GM21528 (cell line): Measurements from ENCODE around the gene CREM.
A peak's percentile ranks its signal among the peaks of the same experiment; 100 is the strongest.

Experiments used
- ATAC-seq: cut with Tn5 transposase; IDR thresholded peaks from one replicate; pipeline ENCODE4 v1.9.1; 2021; ENCODE audit warnings: mild to moderate bottlenecking, moderate library complexity; ENCODE audit not compliant: unreplicated experiment, low FRiP score

The CREM gene

DNA sequence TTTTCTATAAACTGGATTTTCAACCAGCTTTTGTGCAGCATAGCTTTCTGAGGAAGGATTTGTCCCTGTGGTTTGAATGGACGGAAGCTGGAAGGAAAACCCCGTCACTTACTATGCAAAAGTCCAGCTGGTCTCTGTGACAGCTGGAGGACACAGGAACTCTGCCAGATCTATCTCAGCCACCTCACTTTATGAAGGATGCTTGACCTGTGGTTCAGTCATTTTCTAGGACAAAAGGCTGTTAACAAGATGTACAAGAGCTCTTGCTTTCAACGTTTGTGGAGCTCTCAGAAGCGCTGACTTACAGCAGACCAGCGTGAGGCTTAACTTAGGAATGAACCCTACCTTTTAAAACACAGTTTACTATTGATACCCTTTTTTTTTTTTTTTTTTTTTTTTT, 90.8 kb downstream of the CREM start:
- no peak for ATAC-seq

DNA sequence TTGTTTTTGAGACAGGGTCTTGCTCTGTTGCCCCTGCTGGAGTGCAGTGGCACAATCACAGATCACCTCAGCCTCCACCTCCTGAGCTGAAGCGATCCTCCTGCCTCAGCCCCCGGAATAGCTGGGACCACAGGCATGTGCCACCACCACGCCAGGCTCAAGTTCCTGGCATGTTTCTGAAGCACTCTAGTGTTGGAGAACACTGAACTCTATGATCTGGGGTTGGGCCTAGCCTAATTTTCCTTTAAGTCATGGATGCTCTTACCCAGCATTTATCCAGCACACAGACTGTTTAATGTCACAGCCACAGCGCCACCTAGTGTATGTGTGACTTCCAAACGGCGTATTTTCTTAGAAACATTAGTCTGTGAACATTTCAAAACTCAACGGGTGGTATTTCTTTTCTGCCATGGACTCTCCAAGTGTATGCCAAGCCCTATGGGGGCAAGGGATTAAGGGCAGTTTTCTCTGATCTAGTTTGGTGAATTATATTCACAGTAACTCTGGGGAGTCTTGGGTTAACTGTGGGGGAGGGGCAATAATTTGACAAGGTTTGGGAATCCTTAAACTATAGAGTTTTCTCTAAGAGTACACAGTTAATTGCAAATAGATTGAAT, 91.8 kb downstream of the CREM start:
- peak; percentile 83 for ATAC-seq

DNA sequence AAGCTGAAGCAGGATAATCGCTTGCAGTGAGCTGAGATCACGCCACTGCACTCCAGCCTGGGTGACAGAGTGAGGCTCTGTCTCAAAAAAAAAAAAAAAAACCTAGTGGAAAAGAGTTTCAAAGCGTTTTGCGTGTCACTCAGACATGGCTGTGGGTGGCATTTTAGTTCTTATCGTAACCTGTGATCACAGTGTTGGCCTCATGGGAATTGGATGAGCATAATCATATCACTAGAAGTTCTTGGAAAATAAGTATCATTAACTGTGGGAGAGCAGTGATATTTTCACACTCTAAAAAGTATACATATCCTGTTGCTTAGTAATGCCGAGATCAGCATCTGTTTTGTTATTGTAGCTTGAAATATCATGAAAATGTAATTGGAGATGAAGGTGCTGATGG, 92.6 kb downstream of the CREM start:
- ATAC-seq: no peak

DNA sequence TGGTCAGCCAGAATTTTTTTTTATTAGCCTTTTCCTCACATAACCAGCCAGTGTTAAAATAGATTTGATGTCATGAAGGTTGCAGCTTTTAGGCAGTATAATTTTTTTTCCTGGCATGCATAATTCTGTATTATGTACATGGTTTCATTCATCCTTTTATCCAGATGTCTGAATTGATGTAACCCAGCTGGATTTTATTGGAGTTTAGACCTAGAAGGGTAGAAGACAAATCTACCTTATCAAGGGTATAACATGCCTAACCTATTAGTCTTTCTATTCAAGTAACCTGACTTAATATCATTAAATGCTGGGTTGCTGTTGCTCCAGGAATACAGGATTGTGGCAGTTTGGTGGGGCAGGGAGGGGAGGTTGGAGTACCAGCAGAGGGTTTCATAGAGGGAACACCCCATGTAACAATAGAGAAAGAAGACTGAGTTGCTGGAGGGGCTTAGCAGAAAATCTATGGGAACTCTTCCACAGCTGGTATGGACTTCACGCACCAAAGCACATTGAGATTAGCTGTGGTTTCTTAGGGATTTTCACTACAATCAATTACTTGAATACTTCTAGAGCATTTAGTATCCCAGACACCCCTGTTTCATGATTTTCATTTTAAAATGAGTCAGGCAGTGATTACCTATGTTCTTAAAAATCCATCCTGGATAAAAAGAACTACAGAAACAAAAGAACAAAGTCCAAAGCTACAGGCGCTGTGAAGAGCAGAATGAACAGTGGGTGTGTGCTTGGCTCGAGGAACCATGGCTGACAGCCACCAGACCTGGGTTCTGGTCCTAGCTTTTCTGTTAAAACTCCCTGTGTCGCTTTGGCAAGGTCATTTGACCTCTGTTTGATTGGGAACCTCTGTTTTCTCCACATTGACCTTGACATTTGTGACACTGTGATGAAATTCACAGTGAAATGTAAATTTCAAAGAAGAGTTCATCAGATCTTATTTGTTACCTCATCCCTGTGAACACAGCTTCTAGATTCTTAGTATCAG, 93.5 kb downstream of the CREM start:
- ATAC-seq: no peak

DNA sequence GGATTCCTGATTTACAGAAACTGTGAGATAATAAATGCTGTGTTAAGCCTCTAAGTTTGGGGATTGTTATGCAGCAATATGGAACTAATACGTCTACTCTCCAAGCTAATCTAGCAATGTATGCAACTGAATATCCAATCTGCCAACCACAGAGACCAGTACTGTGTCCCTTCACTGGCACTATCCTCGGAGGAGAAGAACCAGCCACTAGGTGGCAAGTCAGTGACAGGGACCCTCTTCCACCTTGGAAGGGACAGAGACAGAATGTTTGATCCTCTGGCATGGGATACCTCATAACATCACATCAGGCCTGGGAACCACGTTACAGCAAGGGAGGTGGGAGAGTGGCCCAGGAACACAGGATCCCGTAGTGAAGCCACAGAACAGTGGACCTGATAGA, 96.4 kb downstream of the CREM start:
- ATAC-seq: no peak

DNA sequence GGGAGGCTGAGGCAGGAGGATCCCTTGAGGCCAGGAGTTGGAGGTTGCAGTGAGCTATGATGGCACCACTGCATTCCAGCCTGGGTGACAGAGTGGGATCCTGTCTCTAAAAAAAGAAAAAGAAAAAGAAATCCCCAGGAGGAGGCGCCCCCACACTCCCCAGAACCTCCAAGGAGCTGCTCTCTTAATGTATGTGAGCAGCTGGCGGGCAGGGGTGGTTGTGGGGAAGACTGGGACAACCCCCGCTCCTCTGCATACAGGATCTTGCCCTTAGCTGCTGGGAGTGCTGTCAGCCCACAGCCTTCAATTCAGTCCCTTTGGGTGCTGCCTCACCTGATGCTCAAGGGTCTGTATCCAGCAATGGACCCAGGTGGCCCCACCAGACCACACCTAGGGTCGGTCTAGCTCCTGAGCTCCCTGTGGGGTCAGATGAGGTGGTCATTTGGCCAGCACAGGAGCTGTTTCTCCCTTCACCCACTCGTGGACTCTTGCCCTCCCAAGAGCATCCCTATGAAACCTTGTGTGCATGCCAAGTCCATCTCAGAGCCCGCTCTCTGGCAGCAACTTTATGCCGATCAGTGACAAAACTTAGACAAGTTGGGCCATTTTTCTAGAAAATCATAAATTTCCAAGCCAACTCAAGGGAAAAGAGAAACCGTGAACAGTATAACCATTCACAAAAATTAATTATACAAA, 97.5 kb downstream of the CREM start:
- ATAC-seq: no peak

DNA sequence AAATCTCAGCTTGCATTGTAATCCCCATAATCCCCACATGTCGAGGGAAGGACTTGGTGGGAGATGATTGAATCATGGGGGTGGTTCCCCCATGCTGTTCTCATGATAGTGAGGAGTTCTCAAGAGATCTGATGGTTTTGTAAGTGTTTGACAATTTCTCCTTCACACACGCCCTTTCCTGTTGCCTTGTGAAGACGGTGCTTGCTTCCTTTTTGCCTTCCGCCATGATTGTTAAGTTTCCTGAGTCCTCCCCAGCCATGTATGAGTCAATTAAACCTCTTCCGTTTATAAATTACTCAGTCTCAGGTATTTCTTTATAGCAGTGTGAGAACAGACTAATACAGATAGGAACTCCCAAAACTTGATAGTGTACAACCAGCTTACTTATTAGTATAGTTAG, 98.6 kb downstream of the CREM start:
- no peak for ATAC-seq

DNA sequence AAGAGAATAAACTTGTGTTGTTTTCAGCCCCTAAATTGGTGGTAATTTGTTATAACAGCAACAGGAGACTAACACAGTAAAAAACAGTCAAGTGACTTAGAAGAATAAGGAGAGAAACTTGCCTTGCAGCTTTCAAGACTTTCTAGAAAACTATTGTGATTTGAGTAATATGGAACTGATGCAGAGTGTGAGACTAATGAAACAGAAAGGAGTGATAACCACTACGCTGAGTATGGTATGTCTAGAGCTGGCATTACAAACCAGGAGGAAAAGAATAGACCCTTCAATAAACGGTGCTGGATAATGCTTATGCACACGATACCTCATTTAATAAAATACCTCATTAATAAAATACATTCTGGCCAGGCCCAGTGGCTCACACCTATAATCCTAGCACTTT, 99.9 kb downstream of the CREM start:
- no peak for ATAC-seq

DNA sequence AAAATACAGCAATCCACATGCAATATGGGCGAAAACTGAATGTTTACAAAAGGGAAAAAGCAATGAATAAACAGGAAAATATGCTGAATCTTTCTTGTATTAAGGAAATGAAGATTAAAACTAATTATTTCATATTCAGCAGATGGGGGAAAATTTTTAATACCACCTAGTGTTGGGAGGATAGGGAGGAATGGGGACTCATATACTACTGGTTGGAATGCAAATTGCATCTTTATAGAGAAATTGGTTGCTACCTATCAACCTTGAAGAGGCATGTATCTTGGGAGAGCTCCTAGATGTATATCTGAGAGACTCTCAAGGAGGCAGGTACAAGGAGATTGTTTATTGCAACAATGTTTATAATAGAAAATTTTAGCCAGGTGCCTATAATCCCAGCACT, 101.4 kb downstream of the CREM start:
- no peak for ATAC-seq

DNA sequence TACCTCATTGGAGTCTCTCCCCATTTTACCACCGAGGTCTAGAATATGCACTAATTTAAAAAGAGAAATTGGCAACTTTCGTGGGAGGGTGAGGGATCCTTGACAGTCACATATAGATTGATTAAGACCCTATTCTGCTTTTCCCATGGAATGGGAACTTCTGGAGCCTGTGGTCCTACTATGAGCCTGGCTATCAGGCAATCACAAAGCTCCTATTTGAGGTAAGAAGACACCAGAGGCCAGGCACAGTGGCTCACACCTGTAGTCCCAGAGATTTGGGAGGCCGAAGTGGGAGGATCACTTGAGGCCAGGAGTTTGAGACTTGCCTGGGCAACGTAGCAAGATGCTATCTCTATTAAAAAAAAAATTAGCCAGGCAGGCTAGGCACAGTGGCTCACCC, 105.0 kb downstream of the CREM start:
- no peak for ATAC-seq

DNA sequence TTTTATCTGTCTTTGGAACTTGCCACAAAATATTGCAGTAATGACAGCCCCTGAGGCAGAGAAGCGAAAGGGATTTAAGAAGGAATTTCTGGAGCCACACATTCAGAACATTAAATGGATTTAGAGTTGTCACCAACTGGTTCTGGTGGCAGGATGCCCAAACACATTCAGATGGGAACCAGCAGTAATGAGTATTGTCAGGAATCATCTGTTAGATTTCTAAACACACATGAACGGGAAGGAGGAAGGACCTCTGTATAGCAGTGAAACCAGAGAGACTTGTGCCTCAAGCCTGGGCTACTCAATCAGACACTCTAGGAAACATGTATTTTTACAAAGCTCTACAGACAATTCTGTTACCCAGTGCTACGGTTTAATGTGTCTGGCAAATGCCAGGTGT, 105.9 kb downstream of the CREM start:
- ATAC-seq: no peak

DNA sequence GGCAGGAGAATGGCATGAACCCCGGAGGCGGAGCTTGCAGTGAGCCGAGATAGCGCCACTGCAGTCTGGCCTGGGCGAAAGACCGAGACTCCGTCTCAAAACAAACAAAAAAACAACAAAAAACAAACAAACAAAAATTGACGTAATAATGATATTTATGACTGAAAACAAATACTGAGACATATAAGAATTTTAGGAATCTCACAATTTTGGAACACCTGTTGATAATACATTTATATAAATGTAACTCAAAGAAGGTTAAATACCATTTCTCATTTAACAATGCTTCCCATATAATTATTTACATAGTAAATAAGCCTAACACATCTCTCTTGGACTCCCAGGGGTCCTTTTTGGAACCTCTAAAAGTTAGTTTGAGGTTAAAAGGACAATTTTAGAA, 107.4 kb downstream of the CREM start:
- no peak for ATAC-seq

DNA sequence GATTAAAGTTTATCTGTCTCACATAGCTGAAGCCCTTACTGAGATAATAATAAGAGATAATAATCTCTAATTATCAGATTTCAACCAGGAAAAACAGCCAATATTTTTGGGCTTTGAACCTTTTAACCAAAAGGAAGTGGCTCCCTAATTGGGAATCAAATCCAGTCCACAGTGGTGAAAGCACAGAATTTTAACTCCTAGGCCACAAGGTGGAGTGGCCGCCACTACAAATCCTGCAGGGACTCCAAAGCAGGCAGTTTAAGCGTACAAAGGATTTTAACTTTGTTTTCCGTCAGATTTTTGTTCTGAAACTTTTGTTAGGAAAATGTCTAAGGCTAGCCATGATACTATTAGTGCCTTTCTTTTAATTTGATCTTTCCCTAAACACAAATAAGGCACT, 110.1 kb downstream of the CREM start:
- ATAC-seq: no peak

DNA sequence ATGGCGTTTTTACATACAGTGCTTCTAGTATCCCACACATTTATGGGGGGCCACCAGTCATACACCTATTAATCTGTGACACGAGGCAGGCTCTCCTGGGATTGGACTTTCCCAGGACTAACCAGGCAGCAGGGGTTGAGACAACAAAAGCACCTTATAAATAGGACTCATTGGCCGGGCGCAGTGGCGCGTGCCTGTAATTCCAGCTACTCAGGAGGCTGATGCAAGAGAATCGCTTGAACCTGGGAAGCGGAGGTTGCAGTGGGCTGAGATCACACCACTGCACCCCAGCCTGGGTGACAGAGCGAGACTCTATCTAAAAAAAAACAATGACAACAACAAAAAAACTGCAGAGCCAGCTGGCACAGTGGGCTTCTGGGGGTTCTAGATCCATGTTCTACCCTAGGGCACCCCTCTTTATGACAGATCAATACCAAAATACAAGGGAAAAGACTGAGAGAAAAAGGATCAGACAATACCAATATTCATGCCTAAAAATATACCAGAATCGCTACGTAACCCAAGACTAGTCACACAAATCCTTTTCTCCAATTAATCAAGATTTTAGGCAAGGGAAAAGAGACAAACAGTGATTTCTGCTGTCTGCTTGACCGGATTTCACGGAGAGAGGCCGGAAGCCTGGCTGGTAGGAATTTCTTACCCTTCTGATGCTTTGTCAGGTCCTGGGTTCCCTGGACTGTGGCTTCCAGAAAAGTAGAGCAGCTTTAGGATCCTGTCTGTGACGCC, 111.3 kb downstream of the CREM start:
- no peak for ATAC-seq

DNA sequence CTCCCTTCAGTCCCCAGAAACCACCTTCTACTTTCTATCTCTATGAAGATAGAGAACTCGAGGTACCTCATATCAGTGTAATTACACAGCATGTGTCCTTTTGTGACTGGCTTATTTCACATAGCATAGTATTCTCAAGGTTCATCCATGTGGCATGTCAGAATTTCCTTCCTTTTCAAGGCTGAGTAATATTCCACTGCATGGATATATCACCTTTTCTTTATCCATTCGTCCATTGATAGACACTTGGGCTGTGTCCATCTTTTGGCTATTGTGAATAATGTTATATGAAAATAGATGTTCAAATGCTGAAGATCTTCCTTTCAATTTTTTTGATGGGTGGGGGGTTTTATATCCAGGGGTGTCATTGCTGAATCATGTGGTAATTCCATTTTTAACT, 117.9 kb downstream of the CREM start:
- no peak for ATAC-seq

DNA sequence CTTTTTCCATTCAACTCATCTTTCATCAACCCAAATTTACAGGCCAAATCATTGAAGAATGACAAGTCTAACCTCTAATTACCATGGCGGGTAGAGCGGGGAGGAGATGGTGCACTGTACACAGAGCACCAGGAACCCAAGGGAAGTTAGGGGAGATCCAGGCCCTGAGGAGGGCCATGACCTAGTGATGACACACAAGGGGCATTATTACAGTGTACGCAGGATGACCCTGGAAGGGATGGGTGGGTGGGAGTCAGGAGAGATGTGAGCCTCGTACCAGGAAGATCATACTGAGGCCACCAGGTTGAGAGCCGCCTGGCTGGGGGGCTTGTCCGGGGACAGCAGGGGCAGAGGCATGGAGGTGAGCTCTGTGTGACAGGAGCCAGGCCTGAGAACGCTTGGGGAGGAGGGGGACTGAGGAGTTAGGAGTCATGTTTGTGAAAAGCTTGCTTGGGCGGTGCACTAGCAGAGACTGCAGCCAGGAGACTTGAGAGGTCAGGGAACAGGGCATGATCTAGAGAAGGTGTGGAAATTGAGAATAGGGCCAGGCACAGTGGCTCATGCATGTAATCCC, 120.2 kb downstream of the CREM start:
- ATAC-seq: no peak

DNA sequence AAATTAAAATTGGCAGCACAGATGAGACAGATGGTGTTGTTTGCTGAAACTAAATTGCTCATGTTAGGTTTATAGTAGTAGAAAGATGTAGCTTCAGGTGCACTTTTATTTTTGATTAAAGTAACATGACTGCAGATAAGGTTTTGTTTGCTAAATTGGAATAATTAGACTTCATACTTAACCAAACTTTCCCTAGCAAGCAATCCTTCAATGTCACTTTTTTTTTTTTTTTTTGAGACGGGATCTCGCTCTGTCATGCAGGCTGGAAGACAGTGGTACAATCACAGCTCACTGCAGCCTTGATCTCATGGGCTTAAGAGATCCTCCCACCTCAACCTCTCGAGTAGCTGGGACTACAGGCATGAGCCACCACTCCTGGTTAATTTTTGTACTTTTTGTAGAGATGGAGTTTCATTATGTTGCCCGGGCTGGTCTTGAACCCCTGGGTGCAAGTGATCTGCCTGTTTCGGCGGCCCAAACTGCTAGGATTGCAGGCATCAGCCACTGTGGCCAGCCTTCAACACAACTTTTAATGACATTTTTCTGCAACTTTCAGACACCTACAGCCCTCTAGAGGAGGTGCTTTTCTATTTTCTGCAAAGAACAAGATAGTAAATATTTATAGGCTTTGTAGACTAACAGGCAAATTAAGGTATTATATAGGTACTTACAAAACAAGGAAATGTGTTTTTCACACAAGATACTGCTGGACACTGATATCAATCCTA, 124.9 kb downstream of the CREM start:
- ATAC-seq: no peak

DNA sequence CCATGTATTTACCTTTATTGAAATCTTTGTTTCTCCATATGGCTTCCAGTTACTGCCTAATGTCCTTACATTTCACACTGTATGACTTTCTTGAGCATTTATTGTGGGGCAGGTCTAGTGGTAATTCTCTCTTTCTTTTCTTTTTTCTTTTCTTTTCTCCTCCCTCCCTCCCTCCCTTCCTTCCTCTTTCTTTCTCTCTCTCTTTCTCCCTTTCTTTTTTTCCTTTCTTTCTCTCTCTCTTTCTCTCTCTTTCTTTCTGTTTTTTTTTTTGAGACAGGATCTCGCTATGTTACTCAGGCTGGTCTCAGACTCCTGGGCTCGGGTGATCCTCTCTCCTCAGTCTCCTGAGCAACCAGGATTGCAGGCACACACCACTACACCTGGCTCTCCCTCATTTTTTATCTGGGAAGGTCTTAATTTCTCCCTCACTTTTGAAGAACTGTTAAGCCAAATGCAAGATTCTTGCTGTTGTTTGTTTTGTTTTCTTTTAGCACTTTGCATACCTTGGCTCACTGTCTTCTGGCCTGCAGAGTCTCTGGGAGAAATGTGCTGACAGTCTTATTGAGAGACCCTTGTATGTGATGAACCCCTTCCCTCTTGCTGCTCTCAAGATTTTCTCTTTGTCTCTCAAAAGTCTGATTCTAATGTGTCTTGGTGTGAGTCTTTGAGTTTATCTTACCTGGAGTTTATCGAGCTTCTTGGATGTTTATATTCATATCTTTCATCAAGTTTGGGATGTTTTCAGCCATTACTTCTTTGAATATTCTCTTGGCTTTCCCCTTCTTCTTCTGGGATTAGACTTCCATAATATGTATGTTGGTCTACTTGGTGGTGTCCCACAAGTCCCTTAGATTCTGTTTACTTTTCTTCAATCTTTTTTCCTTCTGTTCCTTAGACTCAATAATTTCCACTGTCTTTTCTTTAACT, 130.7 kb downstream of the CREM start:
- no peak for ATAC-seq
